ENCODE measurements around the gene FBN1. TPM values are rescaled to one million over a fixed set of nuclear protein-coding genes. Genes with fewer than 3 reads are reported as not detected.
A peak's percentile ranks its signal among the peaks of the same experiment; 100 is the strongest.

FBN1 gene
- total RNA-seq (2022) (0.21 and 0.43 TPM in 2 replicates), Bru-seq, nascent RNA (percentile 19 among the genes with signal in this experiment), BruChase-seq, experiment 1, labeled RNA remaining after a 2-hour chase (percentile 16 among the genes with signal in this experiment), BruChase-seq, experiment 2, labeled RNA remaining after a 6-hour chase (percentile 17 among the genes with signal in this experiment)
- long read RNA-seq: 0 reads

DNA sequence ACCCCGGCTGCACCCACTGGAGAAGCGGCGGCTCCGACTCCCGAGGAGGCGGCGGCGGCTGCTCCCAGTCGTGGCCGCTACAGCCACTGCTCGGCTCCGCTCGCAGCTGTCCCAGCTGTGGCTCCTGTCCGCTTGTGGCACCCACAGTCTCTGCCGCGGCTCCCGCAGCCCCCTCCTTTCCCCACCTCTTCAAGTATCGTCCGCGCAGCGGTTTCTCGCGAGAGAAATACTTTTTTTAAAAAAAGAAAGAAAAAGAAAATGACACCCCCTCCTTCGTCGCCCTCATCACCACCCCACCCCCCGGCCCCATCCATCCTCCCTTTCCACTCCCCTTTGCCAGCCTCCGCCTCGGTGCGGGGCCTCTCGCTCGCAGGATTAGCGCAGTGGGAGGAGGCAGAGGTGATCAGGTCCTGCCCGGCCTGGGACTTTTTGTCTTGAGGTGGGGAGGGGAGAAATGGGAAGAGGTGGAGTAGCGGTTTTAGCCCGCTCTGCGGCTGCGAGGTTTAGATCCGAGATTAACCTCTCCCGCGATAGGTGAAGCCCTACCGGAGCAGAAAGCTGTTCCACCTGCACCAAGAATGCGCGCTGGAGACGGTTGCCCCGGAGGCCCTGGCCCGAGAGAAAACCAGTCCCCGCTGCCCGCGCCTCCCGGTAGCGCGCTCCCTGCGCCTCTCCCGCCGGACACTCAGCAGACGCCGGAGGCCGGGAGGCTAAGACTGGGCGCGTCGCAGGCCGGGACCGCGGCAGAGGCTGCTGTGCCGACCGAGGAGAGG, at the start of gene FBN1:
Gene FBN1 (minus strand): TSS at position 152 of the 773 bp plus-strand sequence. CDS start 940 bp downstream, outside the sequence.
- TF ChIP-seq, protein P1, sequence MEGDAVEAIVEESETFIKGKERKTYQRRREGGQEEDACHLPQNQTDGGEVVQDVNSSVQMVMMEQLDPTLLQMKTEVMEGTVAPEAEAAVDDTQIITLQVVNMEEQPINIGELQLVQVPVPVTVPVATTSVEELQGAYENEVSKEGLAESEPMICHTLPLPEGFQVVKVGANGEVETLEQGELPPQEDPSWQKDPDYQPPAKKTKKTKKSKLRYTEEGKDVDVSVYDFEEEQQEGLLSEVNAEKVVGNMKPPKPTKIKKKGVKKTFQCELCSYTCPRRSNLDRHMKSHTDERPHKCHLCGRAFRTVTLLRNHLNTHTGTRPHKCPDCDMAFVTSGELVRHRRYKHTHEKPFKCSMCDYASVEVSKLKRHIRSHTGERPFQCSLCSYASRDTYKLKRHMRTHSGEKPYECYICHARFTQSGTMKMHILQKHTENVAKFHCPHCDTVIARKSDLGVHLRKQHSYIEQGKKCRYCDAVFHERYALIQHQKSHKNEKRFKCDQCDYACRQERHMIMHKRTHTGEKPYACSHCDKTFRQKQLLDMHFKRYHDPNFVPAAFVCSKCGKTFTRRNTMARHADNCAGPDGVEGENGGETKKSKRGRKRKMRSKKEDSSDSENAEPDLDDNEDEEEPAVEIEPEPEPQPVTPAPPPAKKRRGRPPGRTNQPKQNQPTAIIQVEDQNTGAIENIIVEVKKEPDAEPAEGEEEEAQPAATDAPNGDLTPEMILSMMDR (IDR thresholded peaks at IDR 0.05; ENCODE audit: insufficient read depth in 1 of 2, low read depth in 1 of 2, low read length in 1 of 2, severe bottlenecking in 1 of 2, unreplicated experiment in 1 of 2): no peak

DNA sequence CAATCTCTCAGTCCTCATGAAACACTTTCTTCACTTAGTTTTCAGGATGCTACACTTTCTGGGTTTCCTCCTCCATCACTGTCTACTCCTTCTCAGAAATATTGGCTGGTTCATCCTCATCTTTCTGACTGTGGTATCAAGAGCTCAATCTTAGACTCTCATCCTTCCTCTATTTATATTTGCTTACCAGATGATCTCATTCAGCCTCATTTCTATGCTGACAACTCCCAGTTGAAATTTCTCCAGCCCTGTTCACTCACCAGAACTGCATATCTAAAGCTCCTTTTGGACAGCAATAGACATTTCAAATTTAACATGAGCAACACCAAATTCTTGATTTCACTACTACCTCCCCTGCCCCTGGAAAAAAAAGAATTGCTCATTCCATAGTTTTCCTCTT, 48.0 kb upstream of the FBN1 start:
- POLR2A ChIA-PET: no interaction called here
- H3K4me3 Mint-ChIP-seq (ENCODE audit: unreplicated experiment): no peak overlapping the region
- peaks cover 7% of the 10 kb centered on the region for H3K27me3 Mint-ChIP-seq (ENCODE audit: insufficient read depth, unreplicated experiment)
- no peaks in the 10 kb centered on the region for H3K4me1 Mint-ChIP-seq (ENCODE audit: low read depth, unreplicated experiment)
- BruUV-seq (replicated peaks): no TSS peak
- no peaks in the 10 kb centered on the region for H3K9me3 ChIP-seq
- no peaks in the 10 kb centered on the region for H3K36me3 Mint-ChIP-seq (ENCODE audit: insufficient read depth, unreplicated experiment)
- no peaks in the 10 kb centered on the region for H3K27me3 ChIP-seq (replicated peaks; ENCODE audit: control insufficient read depth, insufficient read depth, low read length)
- DNase-seq: no peak
- no peaks in the 10 kb centered on the region for H3K36me3 ChIP-seq (ENCODE audit: control insufficient read depth, insufficient read depth, low read length)
- CTCF ChIA-PET: no interaction called here
- H3K4me3 ChIP-seq (ENCODE audit: low read depth, low read length): no peak overlapping the region
- no peaks in the 10 kb centered on the region for H3K9me3 Mint-ChIP-seq (ENCODE audit: unreplicated experiment)
- TF ChIP-seq, protein P1 (IDR thresholded peaks at IDR 0.05; ENCODE audit: insufficient read depth in 1 of 2, low read depth in 1 of 2, low read length in 1 of 2, severe bottlenecking in 1 of 2, unreplicated experiment in 1 of 2): no peak
- no peaks in the 10 kb centered on the region for H3K4me1 ChIP-seq
- no peak overlapping the region for H3K27ac Mint-ChIP-seq (ENCODE audit: unreplicated experiment)
- intact Hi-C loops (cut with micrococcal nuclease; ENCODE audit: unreplicated experiment): no loop called here

More for the DNA sequence above, at the start of gene FBN1:
- peak within 1 kb of the TSS; percentile 49 for H3K4me3 Mint-ChIP-seq (ENCODE audit: unreplicated experiment)
- H3K36me3 Mint-ChIP-seq (ENCODE audit: insufficient read depth, unreplicated experiment): no peaks in the 10 kb centered on the region
- H3K4me1 ChIP-seq: no peaks in the 10 kb centered on the region
- CTCF ChIA-PET: no interaction called here
- H3K36me3 ChIP-seq (ENCODE audit: control insufficient read depth, insufficient read depth, low read length): no peaks in the 10 kb centered on the region
- no peaks in the 10 kb centered on the region for H3K9me3 ChIP-seq
- peak within 1 kb of the TSS; percentile 24 for H3K4me3 ChIP-seq (ENCODE audit: low read depth, low read length)
- H3K27me3 Mint-ChIP-seq (ENCODE audit: insufficient read depth, unreplicated experiment): peaks cover 7% of the 10 kb centered on the region
- peak in 1 of 2 experiments; percentile 8 for DNase-seq
- no peaks in the 10 kb centered on the region for H3K4me1 Mint-ChIP-seq (ENCODE audit: low read depth, unreplicated experiment)
- H3K9me3 Mint-ChIP-seq (ENCODE audit: unreplicated experiment): no peaks in the 10 kb centered on the region
- BruUV-seq (replicated peaks): no TSS peak
- H3K27me3 ChIP-seq (replicated peaks; ENCODE audit: control insufficient read depth, insufficient read depth, low read length): no peaks in the 10 kb centered on the region
- no peak within 1 kb of the TSS for H3K27ac Mint-ChIP-seq (ENCODE audit: unreplicated experiment)
- POLR2A ChIA-PET: no interaction called here
- intact Hi-C loops (cut with micrococcal nuclease; ENCODE audit: unreplicated experiment): loop anchor here (10.0 kb wide), 1 partner anchor 291 kb away; no protein-coding TSS in a partner anchor

DNA sequence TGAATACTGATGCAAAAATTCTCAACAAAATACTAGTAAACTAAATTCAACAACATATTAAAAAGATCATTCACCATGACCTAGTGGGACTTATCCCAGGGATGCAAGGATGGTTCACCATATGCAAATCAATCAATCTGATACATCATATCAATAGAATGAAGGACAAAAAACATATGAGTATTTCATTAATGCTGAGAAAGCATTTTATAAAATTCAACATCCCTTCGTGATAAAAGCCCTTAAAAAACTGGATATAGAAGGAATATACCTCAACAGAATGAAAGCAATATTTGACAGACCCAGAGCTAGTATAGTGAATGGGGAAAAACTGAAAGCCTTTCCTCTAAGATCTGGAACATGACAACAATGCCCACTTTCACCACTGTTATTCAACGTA, 43.0 kb upstream of the FBN1 start:
- H3K4me3 ChIP-seq (ENCODE audit: low read depth, low read length): no peak overlapping the region
- no peaks in the 10 kb centered on the region for H3K36me3 ChIP-seq (ENCODE audit: control insufficient read depth, insufficient read depth, low read length)
- Mint-ChIP-seq H3K4me3 (ENCODE audit: unreplicated experiment) (no peak overlapping the region), H3K27me3 (ENCODE audit: insufficient read depth, unreplicated experiment) (peaks cover 6% of the 10 kb centered on the region), H3K36me3 (ENCODE audit: insufficient read depth, unreplicated experiment) (no peaks in the 10 kb centered on the region), H3K27ac (ENCODE audit: unreplicated experiment) (no peak overlapping the region), H3K9me3 (ENCODE audit: unreplicated experiment) (no peaks in the 10 kb centered on the region), H3K4me1 (ENCODE audit: low read depth, unreplicated experiment) (no peaks in the 10 kb centered on the region)
- BruUV-seq (replicated peaks): no TSS peak
- no peak for DNase-seq
- ChIA-PET POLR2A (no interaction called here), CTCF (no interaction called here)
- no peaks in the 10 kb centered on the region for H3K27me3 ChIP-seq (replicated peaks; ENCODE audit: control insufficient read depth, insufficient read depth, low read length)
- intact Hi-C loops (cut with micrococcal nuclease; ENCODE audit: unreplicated experiment): no loop called here
- H3K9me3 ChIP-seq: no peaks in the 10 kb centered on the region
- TF ChIP-seq, protein P1 (IDR thresholded peaks at IDR 0.05; ENCODE audit: insufficient read depth in 1 of 2, low read depth in 1 of 2, low read length in 1 of 2, severe bottlenecking in 1 of 2, unreplicated experiment in 1 of 2): no peak
- peaks cover 6% of the 10 kb centered on the region; the same call in 1 of the 2 replicates for H3K4me1 ChIP-seq
